ENCODE results near the gene USP22. TPM values are rescaled to one million over a fixed set of nuclear protein-coding genes. Genes with fewer than 3 reads are reported as not detected.

The USP22 gene
- 192 and 244 TPM in 2 replicates for total RNA-seq (ENCODE audit: low replicate concordance)

GRCh38 chr17:21042458-21043295 is at the start of gene USP22:
Gene USP22, minus strand, starts transcription at chr17:21043011. Its CDS starts 176 bp downstream, at chr17:21042835.
- H3K79me2 ChIP-seq (ENCODE audit: low read depth) = peaks cover 51% of the 10 kb centered on the region
- peak; percentile 66 for DNase-seq (ENCODE audit: low spot score)
- peaks cover 30% of the 10 kb centered on the region for H3F3A ChIP-seq (ENCODE audit: low read depth)
- peaks cover 44% of the 10 kb centered on the region for H4K20me1 ChIP-seq (ENCODE audit: low read depth)
- Mint-ChIP-seq H3K36me3 (peaks cover 13% of the 10 kb centered on the region), H3K27me3 (ENCODE audit: insufficient read depth, low read depth) (no peaks in the 10 kb centered on the region), H3K4me1 (peaks cover 20% of the 10 kb centered on the region), H3K27ac (peak within 1 kb of the TSS; percentile 95), H3K9me3 (no peaks in the 10 kb centered on the region), H3K4me3 (peak within 1 kb of the TSS; percentile 97)
- H3K36me3 ChIP-seq = peaks cover 6% of the 10 kb centered on the region
- H3K27me3 ChIP-seq = no peaks in the 10 kb centered on the region
- H3K4me1 ChIP-seq = peaks cover 22% of the 10 kb centered on the region
- H3K9ac ChIP-seq = peak within 1 kb of the TSS; percentile 100
- peak within 1 kb of the TSS; percentile 98 for H3K4me3 ChIP-seq
- H2AFZ ChIP-seq (replicated peaks) = peak within 1 kb of the TSS; percentile 71
- H3K4me2 ChIP-seq = peak within 1 kb of the TSS; percentile 79
- H3K27ac ChIP-seq = peak within 1 kb of the TSS; percentile 100
- H3K9me3 ChIP-seq (ENCODE audit: low read depth) = no peaks in the 10 kb centered on the region
- no peak for TF ChIP-seq CTCF (IDR thresholded peaks at IDR 0.05)
- no peak for TF ChIP-seq EZH2phosphoT487 (IDR thresholded peaks at IDR 0.05)
- no peak for TF ChIP-seq EZH2 (IDR thresholded peaks at IDR 0.05)

DNA sequence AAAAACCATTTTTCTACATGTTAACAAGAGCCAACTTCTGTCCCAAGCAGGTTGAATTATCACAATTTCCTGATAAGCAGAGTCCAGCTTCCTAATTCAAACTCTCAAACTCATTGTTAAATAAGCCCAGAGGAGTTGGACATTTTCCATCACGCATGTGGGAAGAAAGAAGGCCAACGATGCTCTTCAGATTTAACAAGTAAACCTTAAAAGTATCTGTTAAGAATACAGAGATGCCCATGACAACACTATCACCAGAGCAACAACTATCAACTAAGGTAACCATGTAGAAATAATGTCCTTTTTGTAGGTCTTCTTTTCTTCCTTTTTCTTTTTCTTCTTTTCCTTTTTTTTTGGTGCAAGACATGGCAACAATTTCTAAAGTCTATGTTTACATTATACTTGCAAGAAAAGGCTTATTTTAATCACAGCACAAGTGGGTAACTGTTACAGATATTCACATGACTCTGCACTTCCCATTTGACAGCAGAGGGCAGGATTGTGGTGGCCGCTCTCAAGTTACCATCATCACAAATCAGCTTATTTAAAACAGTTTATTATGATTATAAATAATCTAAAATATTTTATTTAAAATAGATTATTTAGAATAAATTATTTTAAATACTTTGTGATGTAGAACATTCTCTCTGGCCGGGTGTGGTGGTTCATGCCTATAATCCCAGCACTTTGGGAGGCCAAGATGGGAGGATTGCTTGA is 48.2 kb upstream of the USP22 start:
- H3K4me1 Mint-ChIP-seq = no peaks in the 10 kb centered on the region
- no peak overlapping the region for H3K4me3 ChIP-seq
- H3K27ac Mint-ChIP-seq = no peak overlapping the region
- no peak overlapping the region for H3K27ac ChIP-seq
- peaks cover 2% of the 10 kb centered on the region for H3K27me3 Mint-ChIP-seq (ENCODE audit: insufficient read depth, low read depth)
- no peaks in the 10 kb centered on the region for H4K20me1 ChIP-seq (ENCODE audit: low read depth)
- H3K36me3 ChIP-seq = no peaks in the 10 kb centered on the region
- H3F3A ChIP-seq (ENCODE audit: low read depth) = no peaks in the 10 kb centered on the region
- no peak overlapping the region for H3K9ac ChIP-seq
- no peak overlapping the region for H3K4me3 Mint-ChIP-seq
- H2AFZ ChIP-seq (replicated peaks) = no peak overlapping the region
- no peaks in the 10 kb centered on the region for H3K9me3 ChIP-seq (ENCODE audit: low read depth)
- no peaks in the 10 kb centered on the region for H3K36me3 Mint-ChIP-seq
- H3K4me2 ChIP-seq = no peak overlapping the region
- H3K4me1 ChIP-seq = no peaks in the 10 kb centered on the region
- H3K9me3 Mint-ChIP-seq = no peaks in the 10 kb centered on the region
- TF ChIP-seq EZH2phosphoT487 (IDR thresholded peaks at IDR 0.05) = no peak
- no peak for TF ChIP-seq EZH2 (IDR thresholded peaks at IDR 0.05)
- TF ChIP-seq CTCF (IDR thresholded peaks at IDR 0.05) = no peak
- DNase-seq (ENCODE audit: low spot score) = no peak
- H3K27me3 ChIP-seq = no peaks in the 10 kb centered on the region
- H3K79me2 ChIP-seq (ENCODE audit: low read depth) = no peaks in the 10 kb centered on the region

DNA sequence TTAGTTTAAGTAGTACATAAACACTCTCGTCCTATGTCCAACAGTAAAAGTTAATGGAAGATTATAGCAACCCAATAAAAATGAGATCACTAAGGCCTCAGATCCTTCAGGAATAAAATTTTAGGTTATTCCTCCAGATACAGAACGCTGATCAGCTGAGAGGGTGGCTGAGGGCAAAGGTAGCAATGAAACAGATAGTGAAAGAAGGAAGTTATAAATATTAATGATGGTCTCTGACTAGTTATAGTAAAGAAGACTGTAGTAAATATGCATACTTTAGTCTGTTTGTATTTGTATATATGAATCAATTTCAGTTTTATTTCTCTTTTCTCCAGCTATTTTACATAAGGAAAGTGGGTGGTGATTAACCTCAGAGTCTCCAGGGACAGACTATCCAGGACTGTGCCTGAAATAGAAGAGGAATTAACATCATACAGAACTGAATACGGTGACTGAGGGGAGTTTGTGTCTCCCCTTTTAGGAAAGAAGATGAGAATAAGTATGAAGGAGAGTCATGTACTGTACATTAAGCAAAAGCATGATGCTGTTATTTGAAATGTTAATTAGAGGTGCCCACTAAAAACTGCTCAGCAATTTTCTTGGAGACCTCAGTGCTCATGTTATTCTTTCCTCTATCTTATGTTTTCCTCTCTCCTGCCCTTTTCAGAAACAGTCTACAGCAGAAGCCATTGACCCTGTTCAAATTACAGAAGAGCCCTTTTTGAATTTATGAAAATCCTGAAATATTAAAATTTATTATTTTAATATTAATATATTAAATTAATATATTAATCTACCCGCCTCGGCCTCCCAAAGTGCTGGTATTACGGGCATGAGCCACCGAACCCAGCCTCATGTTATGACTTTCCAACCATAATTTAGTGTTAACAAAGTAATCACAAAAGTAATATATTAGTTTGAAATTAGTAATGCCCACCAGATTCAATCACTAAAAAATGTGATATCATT is 47.4 kb upstream of the USP22 start:
- H2AFZ ChIP-seq (replicated peaks) = no peak overlapping the region
- H3K4me3 ChIP-seq = no peak overlapping the region
- no peaks in the 10 kb centered on the region for H3K27me3 ChIP-seq
- no peaks in the 10 kb centered on the region for H3F3A ChIP-seq (ENCODE audit: low read depth)
- Mint-ChIP-seq H3K36me3 (no peaks in the 10 kb centered on the region), H3K27me3 (ENCODE audit: insufficient read depth, low read depth) (peaks cover 2% of the 10 kb centered on the region), H3K27ac (no peak overlapping the region), H3K4me1 (no peaks in the 10 kb centered on the region), H3K4me3 (no peak overlapping the region), H3K9me3 (no peaks in the 10 kb centered on the region)
- H3K36me3 ChIP-seq = no peaks in the 10 kb centered on the region
- no peak for DNase-seq (ENCODE audit: low spot score)
- no peak overlapping the region for H3K9ac ChIP-seq
- no peaks in the 10 kb centered on the region for H3K9me3 ChIP-seq (ENCODE audit: low read depth)
- no peak overlapping the region for H3K27ac ChIP-seq
- no peaks in the 10 kb centered on the region for H4K20me1 ChIP-seq (ENCODE audit: low read depth)
- no peaks in the 10 kb centered on the region for H3K79me2 ChIP-seq (ENCODE audit: low read depth)
- TF ChIP-seq EZH2phosphoT487 (IDR thresholded peaks at IDR 0.05) (no peak), CTCF (IDR thresholded peaks at IDR 0.05) (no peak), EZH2 (IDR thresholded peaks at IDR 0.05) (no peak)
- H3K4me1 ChIP-seq = no peaks in the 10 kb centered on the region
- no peak overlapping the region for H3K4me2 ChIP-seq

Measured in neural progenitor cell (in vitro differentiated cells).